ENCODE data around the gene P4HB.

GRCh38 chr17:81841866-81842265 is 18.5 kb downstream of the P4HB start:
- TF ChIP-seq CTCF (IDR thresholded peaks at IDR 0.05): no peak
- no peak for TF ChIP-seq EZH2 (IDR thresholded peaks at IDR 0.05; ENCODE audit: borderline replicate concordance, insufficient read depth, low read depth, low read length, poor library complexity, severe bottlenecking)

All from B cell (primary cell).